PC-9 (cell line): ENCODE measurements around the gene SARS1. TPM values are rescaled to one million over a fixed set of nuclear protein-coding genes. Genes with fewer than 3 reads are reported as not detected.

ENCODE experiments used
- BruUV-seq: library from RNA; stranded (reverse); fragments of 400-500 nt; replicated peaks from 2 replicates; lab custom pipeline; 2021; lab: Mats Ljungman, UMichigan
- CTCF ChIA-PET: fragments of 300-600 bp; sonication (Branson Sonifier 250); formaldehyde crosslinking; loops from one replicate; lab custom pipeline; 2022; ENCODE audit warnings: antibody characterized with exemption; lab: Charles Lee
- POLR2A ChIA-PET: fragments of 300-600 bp; sonication (Branson Sonifier 250); formaldehyde crosslinking; loops from one replicate; lab custom pipeline; 2022; ENCODE audit warnings: antibody characterized with exemption; ENCODE audit not compliant: unreplicated experiment; lab: Charles Lee
- DNase-seq, 2 experiments: peaks; one replicate each; pipeline versions ENCODE4 v3.0.0 to v3.0.0-alpha.2; 2015 to 2022; ENCODE audit warnings: mixed read lengths in 1 of 2
- H2AFZ ChIP-seq: fragments of 200-600 bp; sonication (generic); 2 replicates; pipeline ENCODE4 v1.8.1; 2017; ENCODE audit warnings: antibody characterized with exemption
- H3F3A ChIP-seq: fragments of 200-600 bp; sonication (generic); 2 replicates; pipeline ENCODE4 v1.8.1; 2017; ENCODE audit warnings: antibody characterized with exemption, mild to moderate bottlenecking, low read depth; ENCODE audit not compliant: insufficient read depth
- H3K27ac ChIP-seq: fragments of 200-600 bp; sonication (generic); 2 replicates; pipeline ENCODE4 v1.6.1; 2016; ENCODE audit warnings: mixed run types
- H3K27me3 ChIP-seq: fragments of 200-600 bp; sonication (generic); 2 replicates; pipeline ENCODE4 v1.6.1; 2016; ENCODE audit warnings: low read depth, mixed run types; ENCODE audit not compliant: insufficient read depth
- H3K36me3 ChIP-seq: fragments of 200-600 bp; sonication (generic); 2 replicates; pipeline ENCODE4 v1.6.1; 2016; ENCODE audit warnings: low read depth, mixed run types
- H3K4me1 ChIP-seq: fragments of 200-600 bp; sonication (generic); replicated peaks from 2 replicates; pipeline ENCODE4 v1.6.1; 2016; ENCODE audit warnings: mixed run types; ENCODE audit not compliant: insufficient read depth
- H3K4me2 ChIP-seq: fragments of 200-600 bp; sonication (generic); 2 replicates; pipeline ENCODE4 v1.6.1; 2017; ENCODE audit warnings: mixed run types
- H3K4me3 ChIP-seq: fragments of 200-600 bp; sonication (generic); 2 replicates; pipeline ENCODE4 v1.6.1; 2016; ENCODE audit warnings: mixed run types
- H3K79me2 ChIP-seq: fragments of 200-600 bp; sonication (generic); 2 replicates; pipeline ENCODE4 v1.6.1; 2017; ENCODE audit warnings: low read depth, mixed run types
- H3K9me2 ChIP-seq: fragments of 200-600 bp; sonication (generic); 2 replicates; pipeline ENCODE4 v1.8.1; 2017; ENCODE audit warnings: mild to moderate bottlenecking; ENCODE audit not compliant: insufficient read depth
- H3K9me3 ChIP-seq: fragments of 200-600 bp; sonication (generic); 2 replicates; pipeline ENCODE4 v1.8.1; 2016; ENCODE audit warnings: low read depth; ENCODE audit not compliant: insufficient read depth
- H4K20me1 ChIP-seq: fragments of 200-600 bp; sonication (generic); 2 replicates; pipeline ENCODE4 v1.8.1; 2017; ENCODE audit not compliant: insufficient read depth
- EZH2 ChIP-seq: fragments of 200-600 bp; sonication (generic); IDR thresholded peaks from 2 replicates; pipeline ENCODE4 v1.8.0; 2017; ENCODE audit warnings: antibody characterized with exemption, low read depth
- intact Hi-C: fragments of 100-400 bp; cut with micrococcal nuclease; formaldehyde crosslinking; loops from one replicate; pipeline ENCODE4 v1.10.0; 2022; ENCODE audit not compliant: unreplicated experiment
- total RNA-seq: library from RNA; stranded (reverse); gene quantifications from 2 replicates; pipeline ENCODE4 v1.2.3, GENCODE V29; 2021
- TF ChIP-seq, protein P1 (sequence below): fragments of 200-600 bp; sonication (generic); conservative IDR thresholded peaks from 2 replicates; pipeline ENCODE4 v1.6.1; 2017; ENCODE audit warnings: mixed run types, antibody characterized with exemption, mild to moderate bottlenecking, moderate library complexity

The SARS1 gene
- total RNA-seq, 1 experiment from 2014 or later = 206 TPM

- Histone ChIP-seq H3K27ac (peak overlapping the region; percentile 5; the same call in 1 of the 2 replicates), H3K9me2 (no peaks in the 10 kb centered on the region), H3K79me2 (no peaks in the 10 kb centered on the region), H3K9me3 (no peaks in the 10 kb centered on the region), H3K4me1 (peaks cover 38% of the 10 kb centered on the region), H3K4me2 (peak overlapping the region; percentile 32), H3F3A (peaks cover 15% of the 10 kb centered on the region), H2AFZ (no peak overlapping the region), H4K20me1 (no peaks in the 10 kb centered on the region), H3K4me3 (no peak overlapping the region), H3K27me3 (no peaks in the 10 kb centered on the region), H3K36me3 (no peaks in the 10 kb centered on the region)
- ChIA-PET POLR2A (interaction anchor here (0.6 kb wide), 2 partner anchors 8 to 383 kb away, joined by 3 read pairs; partner anchors contain the start of gene CELSR2), CTCF (interaction anchor here (0.5 to 0.7 kb wide), 3 partner anchors 9 to 1478 kb away, joined by 3 to 5 read pairs (median 3); no protein-coding TSS in a partner anchor)
- no TSS peak for BruUV-seq
- TF ChIP-seq EZH2 = no peak
- TF ChIP-seq, protein P1, sequence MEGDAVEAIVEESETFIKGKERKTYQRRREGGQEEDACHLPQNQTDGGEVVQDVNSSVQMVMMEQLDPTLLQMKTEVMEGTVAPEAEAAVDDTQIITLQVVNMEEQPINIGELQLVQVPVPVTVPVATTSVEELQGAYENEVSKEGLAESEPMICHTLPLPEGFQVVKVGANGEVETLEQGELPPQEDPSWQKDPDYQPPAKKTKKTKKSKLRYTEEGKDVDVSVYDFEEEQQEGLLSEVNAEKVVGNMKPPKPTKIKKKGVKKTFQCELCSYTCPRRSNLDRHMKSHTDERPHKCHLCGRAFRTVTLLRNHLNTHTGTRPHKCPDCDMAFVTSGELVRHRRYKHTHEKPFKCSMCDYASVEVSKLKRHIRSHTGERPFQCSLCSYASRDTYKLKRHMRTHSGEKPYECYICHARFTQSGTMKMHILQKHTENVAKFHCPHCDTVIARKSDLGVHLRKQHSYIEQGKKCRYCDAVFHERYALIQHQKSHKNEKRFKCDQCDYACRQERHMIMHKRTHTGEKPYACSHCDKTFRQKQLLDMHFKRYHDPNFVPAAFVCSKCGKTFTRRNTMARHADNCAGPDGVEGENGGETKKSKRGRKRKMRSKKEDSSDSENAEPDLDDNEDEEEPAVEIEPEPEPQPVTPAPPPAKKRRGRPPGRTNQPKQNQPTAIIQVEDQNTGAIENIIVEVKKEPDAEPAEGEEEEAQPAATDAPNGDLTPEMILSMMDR = no peak
- DNase-seq = peak; percentile 36 to 91
- intact Hi-C loops = no loop called here
These were observed 43.4 kb downstream of the SARS1 start for GRCh38 chr1:109256971-109257681.

GRCh38 chr1:109257682-109258421 lies 44.1 kb downstream of the SARS1 start:
- H2AFZ ChIP-seq = no peak overlapping the region
- peaks cover 38% of the 10 kb centered on the region for H3K4me1 ChIP-seq
- CTCF ChIA-PET = interaction anchor here (0.6 kb wide), 1 partner anchor 17 kb away, joined by 3 read pairs; no protein-coding TSS in a partner anchor

More at GRCh38 chr1:109257682-109258421, 44.1 kb downstream of the SARS1 start:
- H4K20me1 ChIP-seq = no peaks in the 10 kb centered on the region
- H3K27me3 ChIP-seq = no peaks in the 10 kb centered on the region
- no peaks in the 10 kb centered on the region for H3K79me2 ChIP-seq
- peak overlapping the region; percentile 5; the same call in 1 of the 2 replicates for H3K27ac ChIP-seq
- BruUV-seq = no TSS peak
- POLR2A ChIA-PET = interaction anchor here (0.6 kb wide), 1 partner anchor 8 kb away, joined by 3 read pairs; the partner anchor contains the start of gene CELSR2
- H3K4me3 ChIP-seq = no peak overlapping the region
- intact Hi-C loops = no loop called here
- peaks cover 15% of the 10 kb centered on the region for H3F3A ChIP-seq
- H3K36me3 ChIP-seq = no peaks in the 10 kb centered on the region
- no peaks in the 10 kb centered on the region for H3K9me2 ChIP-seq
- no peaks in the 10 kb centered on the region for H3K9me3 ChIP-seq
- no peak for TF ChIP-seq EZH2
- TF ChIP-seq, protein P1 = no peak
- H3K4me2 ChIP-seq = peak overlapping the region; percentile 32
- DNase-seq = no peak
